GM19351 (cell line): ENCODE results near the gene CFDP1.
A peak's percentile ranks its signal among the peaks of the same experiment; 100 is the strongest.
"Not testable (repeated sequence)": the region's sequence is repeated elsewhere in the genome, so short reads cannot be mapped to it uniquely, and the experiment has no call there.

ENCODE experiments used
- ATAC-seq: cut with Tn5 transposase; IDR thresholded peaks from one replicate; pipeline ENCODE4 v1.9.1; 2021; ENCODE audit warnings: mild to moderate bottlenecking, moderate library complexity; ENCODE audit not compliant: unreplicated experiment

CFDP1 gene

GRCh38 chr16:75301804-75302203, 131.5 kb downstream of the CFDP1 start:
- ATAC-seq, result no peak

- no peak for ATAC-seq
Measured at GRCh38 chr16:75298267-75298666, 135.0 kb downstream of the CFDP1 start.

DNA sequence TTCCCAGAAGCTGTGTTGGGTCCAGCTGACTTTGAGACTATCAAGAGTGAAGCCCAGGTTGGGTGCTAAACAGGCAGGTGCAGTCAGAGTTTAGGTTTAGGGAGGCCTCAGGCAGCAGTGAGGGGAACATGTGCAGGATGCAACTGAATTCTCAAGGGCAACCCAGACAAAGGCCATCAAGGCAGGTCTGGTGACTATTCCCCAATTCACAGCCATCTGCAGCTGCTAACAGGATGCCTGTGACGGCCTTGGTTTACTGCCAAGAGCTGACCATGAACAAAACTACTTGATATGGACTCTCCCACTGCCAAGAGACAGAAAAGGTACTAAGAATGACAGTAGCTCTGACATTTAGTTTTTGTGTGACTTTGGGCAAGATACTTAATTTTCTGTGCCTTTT, 136.7 kb downstream of the CFDP1 start:
- ATAC-seq, result no peak

DNA sequence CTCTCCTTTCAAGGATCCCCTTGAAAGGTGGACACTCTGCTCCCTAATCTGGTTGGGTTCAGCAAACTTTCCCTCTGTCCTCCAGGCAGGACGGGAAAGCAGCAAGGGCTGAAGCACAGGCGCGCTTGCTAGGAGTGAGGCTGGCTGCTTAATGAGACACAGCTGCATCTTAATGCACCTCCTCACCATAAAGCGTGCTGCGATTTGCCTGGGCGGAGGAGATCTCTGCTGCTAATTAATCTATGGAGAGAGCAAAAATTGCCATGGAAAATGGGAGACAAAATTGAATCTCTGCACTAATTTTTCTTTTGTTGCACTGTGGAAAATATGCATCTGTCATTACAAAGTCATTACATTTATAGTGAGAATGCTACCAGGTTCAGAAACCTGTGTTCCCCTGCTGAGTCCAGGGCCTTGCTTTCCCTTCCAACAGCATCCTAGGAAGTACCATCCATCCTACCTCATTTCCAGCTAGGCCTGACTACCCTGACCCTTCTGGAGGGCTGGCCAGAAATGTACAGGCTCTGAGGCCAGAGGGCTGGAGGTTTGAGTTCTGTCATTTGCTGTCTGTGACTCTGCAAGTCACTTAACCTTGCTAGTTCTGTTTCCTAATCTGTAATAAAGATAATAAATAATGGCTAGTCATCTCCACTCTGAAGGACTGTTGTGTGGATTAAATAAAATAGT, 138.4 kb downstream of the CFDP1 start:
- ATAC-seq, result no peak

DNA sequence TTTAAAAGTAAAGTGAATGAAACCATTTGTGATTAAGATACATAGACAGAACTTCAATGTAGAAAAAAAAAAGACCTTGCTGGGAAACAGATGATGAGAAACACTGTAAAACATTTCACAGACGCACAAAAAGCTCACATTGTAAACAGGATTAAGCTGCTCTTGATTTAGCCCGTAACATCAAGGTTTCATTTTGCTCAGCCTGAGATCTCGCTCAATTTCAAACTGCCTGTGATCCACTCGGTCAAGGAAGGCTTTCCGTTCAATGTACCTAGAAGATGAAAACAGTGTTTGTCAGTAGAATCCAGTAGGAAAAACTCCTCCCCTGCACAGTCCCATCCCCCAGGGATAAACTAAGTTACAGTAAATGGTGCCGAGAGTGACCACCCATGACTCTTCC, 139.5 kb downstream of the CFDP1 start:
- no peak for ATAC-seq

DNA sequence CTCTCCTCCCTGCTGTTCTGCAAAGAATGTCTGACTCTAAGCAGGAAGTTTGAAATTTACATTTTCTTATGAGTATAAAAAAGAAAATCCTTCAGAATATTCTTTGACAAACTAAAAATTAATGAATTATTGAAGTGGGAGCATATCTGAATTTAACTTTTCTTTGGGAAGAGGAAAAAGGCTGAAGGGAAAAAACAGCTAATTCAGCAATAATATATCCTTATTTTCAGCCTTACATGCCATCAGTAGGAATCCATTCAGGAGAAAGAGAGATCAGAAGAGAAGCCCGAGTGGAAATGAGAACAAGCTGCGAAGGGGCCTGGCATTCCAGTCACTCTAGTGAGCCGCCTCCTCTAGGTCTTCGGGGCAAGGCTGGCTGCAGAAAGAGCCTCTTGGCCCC, 140.1 kb downstream of the CFDP1 start:
- no peak for ATAC-seq

DNA sequence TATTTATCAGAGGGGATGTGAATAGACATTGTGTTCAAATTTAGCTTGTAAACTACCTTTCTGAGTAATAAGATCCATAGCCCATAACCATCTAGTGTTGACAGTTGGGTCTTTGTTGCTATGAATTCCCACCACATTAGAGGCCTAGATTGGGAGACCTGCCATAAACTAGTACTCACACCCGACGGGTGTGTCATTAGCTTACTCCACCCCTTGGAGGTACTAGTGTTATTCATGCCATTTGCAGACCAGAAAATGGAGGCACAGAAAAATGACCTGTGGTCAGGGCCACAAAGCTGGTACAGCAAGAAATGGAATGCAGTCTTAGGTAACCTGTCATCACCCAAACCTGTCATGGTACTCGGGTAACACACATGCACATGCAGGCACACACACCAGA, 140.6 kb downstream of the CFDP1 start:
- ATAC-seq, result no peak

GRCh38 chr16:75289189-75289588, 144.1 kb downstream of the CFDP1 start:
- no peak for ATAC-seq

GRCh38 chr16:75288596-75289120, 144.6 kb downstream of the CFDP1 start:
- ATAC-seq, result no peak

GRCh38 chr16:75288181-75288580, 145.1 kb downstream of the CFDP1 start:
- ATAC-seq, result no peak

GRCh38 chr16:75287708-75288107, 145.6 kb downstream of the CFDP1 start:
- ATAC-seq, result no peak

DNA sequence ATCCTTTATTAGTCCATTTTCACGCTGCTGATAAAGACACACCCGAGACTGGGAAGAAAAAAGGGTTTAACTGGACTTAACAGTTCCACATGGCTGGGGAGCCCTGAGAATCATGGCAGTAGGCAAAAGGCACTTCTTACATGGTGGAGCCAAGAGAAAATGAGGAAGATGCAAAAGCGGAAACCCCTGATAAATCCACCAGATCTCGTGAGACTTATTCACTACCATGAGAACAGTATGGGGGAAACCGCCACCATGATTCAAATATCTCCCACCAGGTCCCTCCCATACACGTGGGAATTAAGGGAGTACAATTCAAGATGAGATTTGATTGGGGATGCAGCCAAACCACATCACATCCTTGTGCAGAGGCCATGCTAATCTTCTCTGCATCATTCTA, 146.9 kb downstream of the CFDP1 start:
- no peak for ATAC-seq

- no peak for ATAC-seq
Measured at GRCh38 chr16:75282466-75283281, 150.6 kb downstream of the CFDP1 start.

DNA sequence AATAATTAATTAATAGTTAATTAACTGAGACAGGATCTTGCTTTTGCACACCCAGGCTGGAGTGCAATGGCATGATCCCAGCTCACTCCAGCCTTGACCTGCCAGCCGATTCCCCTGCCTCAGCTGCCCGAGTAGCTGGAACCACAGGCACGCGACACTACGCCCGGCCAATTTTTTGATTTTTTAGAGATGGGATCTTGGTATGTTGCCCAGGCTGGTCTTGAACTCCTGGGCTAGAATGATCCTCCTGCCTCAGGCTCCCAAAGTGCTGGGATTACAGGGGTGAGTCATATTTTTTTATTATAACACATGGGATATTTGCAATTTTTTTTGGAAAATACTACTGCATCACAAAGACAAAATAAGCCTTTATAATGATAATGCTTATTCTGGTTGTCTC, 151.5 kb downstream of the CFDP1 start:
- ATAC-seq, result no peak

GRCh38 chr16:75281009-75281408, 152.3 kb downstream of the CFDP1 start:
- not testable (repeated sequence) for ATAC-seq

GRCh38 chr16:75280331-75280804, 152.9 kb downstream of the CFDP1 start:
- ATAC-seq, result no peak

DNA sequence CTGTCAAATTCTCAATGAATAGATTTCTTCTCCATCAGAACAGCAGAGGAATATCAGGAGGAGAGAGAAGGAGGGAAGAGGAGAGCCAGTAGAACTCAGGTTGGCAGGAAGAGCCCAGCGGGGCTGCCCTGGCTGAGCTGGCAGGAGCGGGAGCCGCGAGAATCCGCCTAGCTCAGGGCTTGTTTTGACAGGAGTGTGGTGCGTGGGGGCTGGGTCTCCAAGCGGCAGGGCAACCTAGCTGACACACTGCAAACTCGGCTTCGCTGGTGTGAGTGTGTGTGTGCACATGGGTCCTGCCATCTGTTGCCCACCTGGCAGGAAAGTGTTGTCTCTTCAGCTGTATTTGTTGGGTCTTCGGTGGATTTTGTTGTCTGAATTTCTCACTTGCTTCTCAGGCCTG, 154.0 kb downstream of the CFDP1 start:
- no peak for ATAC-seq

GRCh38 chr16:75273054-75273925, 160.0 kb downstream of the CFDP1 start:
- ATAC-seq, result no peak

DNA sequence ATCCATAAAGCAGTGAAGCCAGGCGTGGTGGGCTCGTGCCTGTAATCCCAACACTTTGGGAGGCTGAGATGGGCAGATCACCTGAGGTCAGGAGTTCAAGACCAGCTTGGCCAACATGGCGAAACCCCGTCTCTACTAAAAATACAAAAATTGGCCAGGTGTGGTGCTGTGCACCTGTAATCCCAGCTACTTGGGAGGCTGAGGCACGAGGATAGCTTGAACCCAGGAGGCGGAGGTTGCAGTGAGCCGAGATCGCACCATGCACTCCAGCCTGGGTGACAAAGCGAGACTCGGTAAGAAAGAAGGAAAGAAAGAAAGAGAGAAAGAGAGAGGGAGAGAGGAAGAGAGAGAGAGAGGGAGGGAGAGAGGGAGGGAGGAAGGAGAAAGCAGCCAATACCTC, 160.7 kb downstream of the CFDP1 start:
- ATAC-seq, result not testable (repeated sequence)

DNA sequence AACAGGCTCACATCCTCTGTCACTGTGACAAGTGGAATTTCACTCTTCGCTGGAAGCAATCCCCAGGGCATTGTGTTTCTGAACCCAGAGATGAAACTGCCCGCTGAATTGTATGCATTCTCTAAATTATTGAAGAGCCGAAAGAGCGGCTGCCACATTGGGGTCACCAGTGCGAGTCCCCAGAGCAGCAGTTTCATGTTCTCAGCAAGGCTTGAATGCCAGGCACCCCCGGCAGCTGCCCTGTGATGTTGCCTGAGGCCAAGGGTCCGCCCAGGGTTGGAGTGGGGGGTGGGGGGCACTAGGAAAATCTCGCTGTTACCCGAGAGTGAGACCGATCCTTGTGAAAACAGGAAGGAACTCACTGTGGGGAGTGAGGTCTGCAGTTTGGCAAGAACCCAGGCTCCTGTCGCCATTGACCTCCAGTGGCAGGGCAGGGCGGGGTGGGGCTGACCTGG, 161.2 kb downstream of the CFDP1 start:
- ATAC-seq, result peak; percentile 46
